Neural progenitor cell (in vitro differentiated cells): Measurements from ENCODE around the gene ZNF524. TPM values are rescaled to one million over a fixed set of nuclear protein-coding genes. Genes with fewer than 3 reads are reported as not detected.

Source experiments
- DNase-seq: peaks from one replicate; pipeline ENCODE4 v3.0.0-alpha.2; 2016; ENCODE audit warnings: low spot score
- H2AFZ ChIP-seq: fragments of 200-600 bp; sonication (generic); replicated peaks from 2 replicates; pipeline ENCODE4 v1.6.1; 2016; ENCODE audit warnings: antibody characterized with exemption
- H3F3A ChIP-seq: fragments of 200-600 bp; sonication (generic); 2 replicates; pipeline ENCODE4 v1.6.1; 2016; ENCODE audit warnings: antibody characterized with exemption, low read depth
- H3K27ac ChIP-seq: fragments of 200-600 bp; sonication (generic); 2 replicates; pipeline ENCODE4 v1.5.1; 2016; ENCODE audit warnings: mild to moderate bottlenecking
- H3K27me3 ChIP-seq: fragments of 200-600 bp; sonication (generic); 2 replicates; pipeline ENCODE4 v1.6.1; 2016; ENCODE audit warnings: mild to moderate bottlenecking, moderate library complexity
- H3K36me3 ChIP-seq: fragments of 200-600 bp; sonication (generic); 2 replicates; pipeline ENCODE4 v1.5.1; 2016
- H3K4me1 ChIP-seq: fragments of 200-600 bp; sonication (generic); 2 replicates; pipeline ENCODE4 v1.6.1; 2016; ENCODE audit warnings: mixed run types
- H3K4me2 ChIP-seq: fragments of 200-600 bp; sonication (generic); 2 replicates; pipeline ENCODE4 v1.6.1; 2016
- H3K4me3 ChIP-seq: fragments of 200-600 bp; sonication (generic); 2 replicates; pipeline ENCODE4 v1.5.1; 2016
- H3K79me2 ChIP-seq: fragments of 200-600 bp; sonication (generic); 2 replicates; pipeline ENCODE4 v1.6.1; 2016; ENCODE audit warnings: low read depth
- H3K9ac ChIP-seq: fragments of 200-600 bp; sonication (generic); 2 replicates; pipeline ENCODE4 v1.6.1; 2016
- H3K9me3 ChIP-seq: fragments of 200-600 bp; sonication (generic); 2 replicates; pipeline ENCODE4 v1.5.1; 2016; ENCODE audit warnings: low read depth
- H4K20me1 ChIP-seq: fragments of 200-600 bp; sonication (generic); 2 replicates; pipeline ENCODE4 v1.6.1; 2016; ENCODE audit warnings: low read depth
- H3K27ac Mint-ChIP-seq: 3 replicates; pipeline ENCODE4 v1.8.0; 2021; ENCODE audit warnings: mixed read lengths
- H3K27me3 Mint-ChIP-seq: 2 replicates; pipeline ENCODE4 v1.8.0; 2022; ENCODE audit warnings: low read depth, mild to moderate bottlenecking, inconsistent platforms, moderate library complexity, mixed read lengths; ENCODE audit not compliant: insufficient read depth
- H3K36me3 Mint-ChIP-seq: 3 replicates; pipeline ENCODE4 v1.8.0; 2021; ENCODE audit warnings: mixed read lengths
- H3K4me1 Mint-ChIP-seq: 3 replicates; pipeline ENCODE4 v1.8.0; 2021; ENCODE audit warnings: mixed read lengths
- H3K4me3 Mint-ChIP-seq: 3 replicates; pipeline ENCODE4 v1.8.0; 2021; ENCODE audit warnings: mild to moderate bottlenecking, moderate library complexity, mixed read lengths
- H3K9me3 Mint-ChIP-seq: 3 replicates; pipeline ENCODE4 v1.8.0; 2020; ENCODE audit warnings: mixed read lengths
- EZH2 ChIP-seq: fragments of 200-600 bp; sonication (generic); IDR thresholded peaks from 2 replicates; pipeline ENCODE4 v1.6.1; 2017; ENCODE audit warnings: antibody characterized with exemption, mild to moderate bottlenecking, moderate library complexity
- EZH2phosphoT487 ChIP-seq: fragments of 200-600 bp; sonication (generic); IDR thresholded peaks from 2 replicates; pipeline ENCODE4 v1.6.1; 2017; ENCODE audit warnings: antibody characterized with exemption
- total RNA-seq: library from RNA; depleted of rRNA; stranded (reverse); fragments of >200 nt; gene quantifications from 2 replicates; pipeline ENCODE4 v1.2.3, GENCODE V29; 2015; ENCODE audit warnings: low replicate concordance
- TF ChIP-seq, protein P1 (sequence below): fragments of 200-600 bp; sonication (generic); IDR thresholded peaks from 2 replicates; pipeline ENCODE4 v1.5.1; 2017; ENCODE audit warnings: antibody characterized with exemption, mild to moderate bottlenecking

Gene ZNF524
- total RNA-seq, 1 donor from 2014 or later: 3.2 TPM

DNA sequence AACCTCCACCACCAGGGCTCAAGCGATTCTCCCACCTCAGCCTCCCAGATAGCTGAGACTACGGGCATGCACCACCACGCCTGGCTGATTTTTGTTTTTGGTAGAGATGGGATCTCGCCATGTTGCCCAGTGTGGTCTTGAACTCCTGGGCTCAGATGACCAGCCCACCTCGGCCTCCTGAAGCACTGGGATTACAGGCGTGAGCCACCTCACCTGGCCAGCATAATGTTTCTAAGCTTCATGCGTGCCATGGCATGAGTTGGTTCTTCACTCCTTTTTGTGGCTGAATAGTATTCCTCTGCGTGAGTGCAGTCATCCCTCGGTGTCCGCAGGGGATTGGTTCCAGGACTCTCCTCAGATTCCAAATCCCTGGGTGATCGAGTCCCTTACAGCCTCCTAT, 15.2 kb upstream of the ZNF524 start:
- H3K4me3 ChIP-seq: no peak overlapping the region
- H3F3A ChIP-seq: peaks cover 60% of the 10 kb centered on the region
- Mint-ChIP-seq H3K27me3 (peaks cover 8% of the 10 kb centered on the region), H3K36me3 (no peaks in the 10 kb centered on the region), H3K4me1 (peaks cover 45% of the 10 kb centered on the region), H3K9me3 (no peaks in the 10 kb centered on the region), H3K27ac (peak overlapping the region; percentile 95), H3K4me3 (peak overlapping the region; percentile 73)
- H3K27me3 ChIP-seq: no peaks in the 10 kb centered on the region
- H3K27ac ChIP-seq: no peak overlapping the region
- H3K36me3 ChIP-seq: no peaks in the 10 kb centered on the region
- peak overlapping the region; percentile 73 for H3K4me2 ChIP-seq
- DNase-seq: no peak
- no peak overlapping the region for H2AFZ ChIP-seq
- H3K9me3 ChIP-seq: no peaks in the 10 kb centered on the region
- TF ChIP-seq EZH2 (no peak), EZH2phosphoT487 (no peak)
- TF ChIP-seq, protein P1, sequence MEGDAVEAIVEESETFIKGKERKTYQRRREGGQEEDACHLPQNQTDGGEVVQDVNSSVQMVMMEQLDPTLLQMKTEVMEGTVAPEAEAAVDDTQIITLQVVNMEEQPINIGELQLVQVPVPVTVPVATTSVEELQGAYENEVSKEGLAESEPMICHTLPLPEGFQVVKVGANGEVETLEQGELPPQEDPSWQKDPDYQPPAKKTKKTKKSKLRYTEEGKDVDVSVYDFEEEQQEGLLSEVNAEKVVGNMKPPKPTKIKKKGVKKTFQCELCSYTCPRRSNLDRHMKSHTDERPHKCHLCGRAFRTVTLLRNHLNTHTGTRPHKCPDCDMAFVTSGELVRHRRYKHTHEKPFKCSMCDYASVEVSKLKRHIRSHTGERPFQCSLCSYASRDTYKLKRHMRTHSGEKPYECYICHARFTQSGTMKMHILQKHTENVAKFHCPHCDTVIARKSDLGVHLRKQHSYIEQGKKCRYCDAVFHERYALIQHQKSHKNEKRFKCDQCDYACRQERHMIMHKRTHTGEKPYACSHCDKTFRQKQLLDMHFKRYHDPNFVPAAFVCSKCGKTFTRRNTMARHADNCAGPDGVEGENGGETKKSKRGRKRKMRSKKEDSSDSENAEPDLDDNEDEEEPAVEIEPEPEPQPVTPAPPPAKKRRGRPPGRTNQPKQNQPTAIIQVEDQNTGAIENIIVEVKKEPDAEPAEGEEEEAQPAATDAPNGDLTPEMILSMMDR: no peak
- H3K79me2 ChIP-seq: peaks cover 8% of the 10 kb centered on the region
- peaks cover 9% of the 10 kb centered on the region for H3K4me1 ChIP-seq
- H4K20me1 ChIP-seq: peaks cover 1% of the 10 kb centered on the region
- H3K9ac ChIP-seq: no peak overlapping the region

DNA sequence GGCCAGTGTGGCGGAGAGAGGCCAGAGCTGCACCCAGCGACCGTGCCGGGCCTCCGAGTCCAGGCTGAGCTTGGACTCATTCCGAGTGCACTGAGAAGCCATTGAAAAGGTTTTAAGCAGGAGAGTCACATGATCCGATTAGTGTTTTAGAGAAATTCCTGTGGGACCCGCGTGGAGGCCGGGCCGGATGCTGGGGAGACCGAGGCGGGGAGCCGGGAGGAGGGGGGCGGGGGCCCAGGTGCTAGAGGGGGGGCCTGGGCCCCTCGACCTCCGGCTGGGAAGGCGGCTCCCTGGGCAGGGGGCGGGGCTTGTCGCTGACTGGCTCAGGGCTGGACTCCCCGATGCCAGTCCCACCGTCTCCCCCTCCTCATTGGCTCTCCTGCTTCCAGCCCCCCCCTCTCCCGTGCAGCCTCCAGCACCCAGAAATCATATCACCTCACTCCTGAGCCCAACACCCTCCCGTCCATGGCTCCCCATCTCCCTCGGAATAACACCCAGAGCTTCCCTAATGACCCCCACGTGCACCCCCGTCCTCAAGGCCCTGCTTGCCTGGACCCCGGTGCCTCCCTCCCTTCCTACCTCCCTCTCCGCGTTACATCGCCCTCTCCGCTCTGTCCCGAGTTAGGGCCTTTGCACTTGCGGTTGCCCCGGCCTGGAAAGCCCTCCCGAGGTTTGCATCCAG, 14.3 kb upstream of the ZNF524 start:
- Mint-ChIP-seq H3K4me3 (peak overlapping the region; percentile 86), H3K9me3 (no peaks in the 10 kb centered on the region), H3K27me3 (peaks cover 8% of the 10 kb centered on the region), H3K27ac (peak overlapping the region; percentile 93), H3K36me3 (no peaks in the 10 kb centered on the region), H3K4me1 (peaks cover 53% of the 10 kb centered on the region)
- no peaks in the 10 kb centered on the region for H3K36me3 ChIP-seq
- DNase-seq: peak; percentile 89
- no peak overlapping the region for H2AFZ ChIP-seq
- H3K4me2 ChIP-seq: peak overlapping the region; percentile 73
- H3K4me3 ChIP-seq: peak overlapping the region; percentile 46
- H3K9me3 ChIP-seq: no peaks in the 10 kb centered on the region
- no peaks in the 10 kb centered on the region for H3K79me2 ChIP-seq
- no peaks in the 10 kb centered on the region for H3K27me3 ChIP-seq
- TF ChIP-seq EZH2phosphoT487: no peak
- no peaks in the 10 kb centered on the region for H4K20me1 ChIP-seq
- H3K4me1 ChIP-seq: peaks cover 16% of the 10 kb centered on the region
- H3K27ac ChIP-seq: peak overlapping the region; percentile 82
- H3F3A ChIP-seq: peaks cover 66% of the 10 kb centered on the region
- no peak overlapping the region for H3K9ac ChIP-seq

DNA sequence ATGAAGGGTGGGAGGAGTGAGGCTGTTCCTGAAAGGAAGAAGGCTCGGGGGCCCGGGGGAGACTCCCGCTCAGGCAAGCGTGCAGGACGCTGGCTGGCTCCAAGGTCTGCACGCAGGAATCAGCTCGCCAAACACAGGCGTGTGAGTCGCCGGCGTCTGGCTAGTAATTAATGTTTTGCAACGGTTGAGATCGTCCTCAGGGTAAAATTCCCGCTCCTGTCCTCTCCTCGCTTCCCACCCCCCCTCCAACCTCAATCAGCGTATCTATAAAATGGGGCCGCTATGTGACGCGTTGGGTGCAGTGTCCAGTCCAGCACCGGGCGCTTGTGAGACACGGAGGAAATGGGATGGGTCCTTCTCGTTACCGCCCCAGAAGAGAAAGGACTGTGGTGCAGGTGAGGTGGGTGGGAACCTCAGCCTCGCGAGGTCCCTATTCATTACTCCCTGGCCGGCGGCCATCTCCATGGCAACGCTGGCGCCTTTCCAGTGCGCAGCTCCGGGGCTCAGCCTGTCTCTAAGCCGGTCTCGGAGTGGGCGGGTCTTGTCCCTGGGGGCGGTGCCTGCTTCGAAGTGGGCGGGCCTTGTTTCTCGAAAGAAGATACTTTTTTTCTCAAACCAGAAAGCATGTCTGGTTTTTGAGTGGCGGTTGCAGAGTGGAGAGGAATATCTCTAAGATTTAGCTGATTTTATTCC, 13.0 kb upstream of the ZNF524 start:
- no peaks in the 10 kb centered on the region for H4K20me1 ChIP-seq
- H3K4me1 Mint-ChIP-seq: peaks cover 52% of the 10 kb centered on the region
- no peak overlapping the region for H2AFZ ChIP-seq
- H3K9ac ChIP-seq: no peak overlapping the region
- peaks cover 16% of the 10 kb centered on the region for H3K4me1 ChIP-seq
- H3K4me3 Mint-ChIP-seq: peak overlapping the region; percentile 86
- H3K36me3 Mint-ChIP-seq: peaks cover 7% of the 10 kb centered on the region
- H3K4me3 ChIP-seq: peak overlapping the region; percentile 46
- peak overlapping the region; percentile 73 for H3K4me2 ChIP-seq
- no peaks in the 10 kb centered on the region for H3K9me3 ChIP-seq
- DNase-seq: peak; percentile 99
- TF ChIP-seq EZH2phosphoT487: no peak
- H3K27me3 ChIP-seq: no peaks in the 10 kb centered on the region
- no peaks in the 10 kb centered on the region for H3K36me3 ChIP-seq
- peak overlapping the region; percentile 95 for H3K27ac Mint-ChIP-seq
- no peaks in the 10 kb centered on the region for H3K79me2 ChIP-seq
- H3K27me3 Mint-ChIP-seq: peaks cover 6% of the 10 kb centered on the region
- no peaks in the 10 kb centered on the region for H3K9me3 Mint-ChIP-seq
- H3K27ac ChIP-seq: peak overlapping the region; percentile 82
- H3F3A ChIP-seq: peaks cover 62% of the 10 kb centered on the region

DNA sequence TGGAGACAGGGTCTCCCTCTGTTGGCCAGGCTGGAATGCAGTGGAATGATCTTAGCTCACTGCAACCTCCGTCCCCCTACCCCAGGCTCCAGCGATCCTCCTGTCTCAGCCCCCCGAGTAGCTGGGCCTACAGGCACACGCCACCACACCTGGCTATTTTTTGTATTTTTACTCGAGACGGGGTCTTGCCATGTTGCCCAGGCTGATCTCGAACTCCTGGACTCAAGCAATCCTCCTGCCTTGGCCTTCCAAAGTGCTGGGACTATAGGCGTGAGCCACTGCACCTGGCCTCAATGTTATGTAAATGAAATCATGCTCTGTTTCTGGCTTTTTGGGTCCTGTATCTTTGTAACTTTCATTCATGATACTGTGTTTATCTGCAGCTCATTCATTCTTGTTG, 11.3 kb upstream of the ZNF524 start:
- DNase-seq: no peak
- H3F3A ChIP-seq: peaks cover 62% of the 10 kb centered on the region
- H3K4me1 ChIP-seq: peaks cover 16% of the 10 kb centered on the region
- no peak overlapping the region for H3K4me2 ChIP-seq
- H3K4me3 Mint-ChIP-seq: no peak overlapping the region
- H3K4me3 ChIP-seq: no peak overlapping the region
- H3K9me3 ChIP-seq: no peaks in the 10 kb centered on the region
- H3K36me3 Mint-ChIP-seq: peaks cover 9% of the 10 kb centered on the region
- no peak overlapping the region for H3K27ac Mint-ChIP-seq
- H4K20me1 ChIP-seq: no peaks in the 10 kb centered on the region
- H2AFZ ChIP-seq: no peak overlapping the region
- H3K36me3 ChIP-seq: no peaks in the 10 kb centered on the region
- peaks cover 6% of the 10 kb centered on the region for H3K27me3 Mint-ChIP-seq
- no peaks in the 10 kb centered on the region for H3K27me3 ChIP-seq
- H3K27ac ChIP-seq: no peak overlapping the region
- H3K9me3 Mint-ChIP-seq: peaks cover 3% of the 10 kb centered on the region
- H3K4me1 Mint-ChIP-seq: peaks cover 52% of the 10 kb centered on the region
- no peak overlapping the region for H3K9ac ChIP-seq
- TF ChIP-seq EZH2phosphoT487 (no peak), EZH2 (no peak)
- TF ChIP-seq, protein P1: no peak
- H3K79me2 ChIP-seq: no peaks in the 10 kb centered on the region
